Mononuclear cell (primary cell): ENCODE measurements around the gene SRSF9. TPM values are rescaled to one million over a fixed set of nuclear protein-coding genes. Genes with fewer than 3 reads are reported as not detected.
A peak's percentile ranks its signal among the peaks of the same experiment; 100 is the strongest.
"Not testable (repeated sequence)": the region's sequence is repeated elsewhere in the genome, so short reads cannot be mapped to it uniquely, and the experiment has no call there.

Experiments used
- H3K27me3 ChIP-seq: 2 replicates; pipeline ENCODE4 v1.6.0; 2011; ENCODE audit warnings: low read length, control low read depth; ENCODE audit not compliant: insufficient read depth
- H3K4me1 ChIP-seq: 2 replicates; pipeline ENCODE4 v1.5.1; 2011; ENCODE audit warnings: mild to moderate bottlenecking, low read length, control low read depth; ENCODE audit not compliant: insufficient read depth
- H3K4me3 ChIP-seq: 2 replicates; pipeline ENCODE4 v1.5.1; 2011; ENCODE audit warnings: mild to moderate bottlenecking, low read length, moderate library complexity
- H3K9me3 ChIP-seq: 2 replicates; pipeline ENCODE4 v1.5.1; 2011; ENCODE audit warnings: low read depth, mild to moderate bottlenecking, control low read depth, low read length
- total RNA-seq: library from RNA; depleted of rRNA; stranded (reverse); fragments of >200 nt; gene quantifications from one replicate; pipeline ENCODE4 v1.2.3, GENCODE V29; 2012

SRSF9 gene
- total RNA-seq, 1 donor = 84.7 TPM

GRCh38 chr12:120490325-120490724 is 20.8 kb upstream of the SRSF9 start:
- H3K9me3 ChIP-seq = no peaks in the 10 kb centered on the region
- H3K4me1 ChIP-seq = peaks cover 4% of the 10 kb centered on the region
- no peak overlapping the region for H3K4me3 ChIP-seq
- H3K27me3 ChIP-seq = no peaks in the 10 kb centered on the region

GRCh38 chr12:120489018-120489417 is 19.5 kb upstream of the SRSF9 start:
- H3K9me3 ChIP-seq = no peaks in the 10 kb centered on the region
- H3K4me3 ChIP-seq = no peak overlapping the region
- H3K4me1 ChIP-seq = no peaks in the 10 kb centered on the region
- H3K27me3 ChIP-seq = no peaks in the 10 kb centered on the region

GRCh38 chr12:120488057-120488640 is 18.6 kb upstream of the SRSF9 start:
- no peaks in the 10 kb centered on the region for H3K9me3 ChIP-seq
- peaks cover 4% of the 10 kb centered on the region for H3K4me1 ChIP-seq
- H3K27me3 ChIP-seq = no peaks in the 10 kb centered on the region
- H3K4me3 ChIP-seq = no peak overlapping the region

GRCh38 chr12:120487552-120487951 is 18.0 kb upstream of the SRSF9 start:
- H3K4me1 ChIP-seq, H3K9me3 ChIP-seq, H3K4me3 ChIP-seq, H3K27me3 ChIP-seq: not testable (repeated sequence)

GRCh38 chr12:120485961-120486881 is 16.7 kb upstream of the SRSF9 start:
- H3K4me1 ChIP-seq = peaks cover 12% of the 10 kb centered on the region
- H3K9me3 ChIP-seq = no peaks in the 10 kb centered on the region
- no peak overlapping the region for H3K4me3 ChIP-seq
- no peaks in the 10 kb centered on the region for H3K27me3 ChIP-seq

- Histone ChIP-seq H3K9me3 (no peaks in the 10 kb centered on the region), H3K4me1 (peaks cover 25% of the 10 kb centered on the region), H3K27me3 (no peaks in the 10 kb centered on the region), H3K4me3 (no peak overlapping the region)
Measured at GRCh38 chr12:120483621-120484020, 14.1 kb upstream of the SRSF9 start.

- H3K27me3 ChIP-seq = no peaks in the 10 kb centered on the region
- no peak overlapping the region for H3K4me3 ChIP-seq
- H3K4me1 ChIP-seq = peaks cover 25% of the 10 kb centered on the region
- no peaks in the 10 kb centered on the region for H3K9me3 ChIP-seq
Measured at GRCh38 chr12:120481022-120481767, 11.6 kb upstream of the SRSF9 start.

GRCh38 chr12:120480211-120480610 is 10.7 kb upstream of the SRSF9 start:
- Histone ChIP-seq H3K9me3 (no peaks in the 10 kb centered on the region), H3K27me3 (no peaks in the 10 kb centered on the region), H3K4me1 (peaks cover 25% of the 10 kb centered on the region), H3K4me3 (no peak overlapping the region)

- H3K9me3 ChIP-seq = no peaks in the 10 kb centered on the region
- H3K4me1 ChIP-seq = peaks cover 30% of the 10 kb centered on the region
- H3K4me3 ChIP-seq = no peak overlapping the region
- no peaks in the 10 kb centered on the region for H3K27me3 ChIP-seq
Measured at GRCh38 chr12:120479458-120479857, 9.9 kb upstream of the SRSF9 start.

GRCh38 chr12:120475643-120476042 is 6.1 kb upstream of the SRSF9 start:
- Histone ChIP-seq H3K9me3 (no peaks in the 10 kb centered on the region), H3K4me1 (peaks cover 22% of the 10 kb centered on the region), H3K27me3 (no peaks in the 10 kb centered on the region), H3K4me3 (no peak overlapping the region)

GRCh38 chr12:120474616-120474960 is 5.0 kb upstream of the SRSF9 start:
- H3K4me1 ChIP-seq = peaks cover 22% of the 10 kb centered on the region
- H3K9me3 ChIP-seq = no peaks in the 10 kb centered on the region
- no peak overlapping the region for H3K4me3 ChIP-seq
- H3K27me3 ChIP-seq = no peaks in the 10 kb centered on the region

GRCh38 chr12:120473807-120474615 is 4.5 kb upstream of the SRSF9 start:
- H3K9me3 ChIP-seq = no peaks in the 10 kb centered on the region
- H3K4me3 ChIP-seq = no peak overlapping the region
- H3K27me3 ChIP-seq = no peaks in the 10 kb centered on the region
- H3K4me1 ChIP-seq = peaks cover 20% of the 10 kb centered on the region

- Histone ChIP-seq H3K27me3 (no peaks in the 10 kb centered on the region), H3K4me1 (peaks cover 34% of the 10 kb centered on the region), H3K9me3 (no peaks in the 10 kb centered on the region)
Measured at GRCh38 chr12:120472521-120472920, 3.0 kb upstream of the SRSF9 start.

GRCh38 chr12:120470150-120470784 is 719 bp upstream of the SRSF9 start:
- Histone ChIP-seq H3K4me3 (peak overlapping the region; percentile 76), H3K9me3 (no peaks in the 10 kb centered on the region), H3K27me3 (no peaks in the 10 kb centered on the region), H3K4me1 (peaks cover 50% of the 10 kb centered on the region)

More at GRCh38 chr12:120472521-120472920, 3.0 kb upstream of the SRSF9 start:
- no peak overlapping the region for H3K4me3 ChIP-seq
